Measurements from ENCODE around the gene TAGLN.
"Not testable (repeated sequence)": the region's sequence is repeated elsewhere in the genome, so short reads cannot be mapped to it uniquely, and the experiment has no call there.

GRCh38 chr11:117208710-117209109 lies 9.5 kb downstream of the TAGLN start:
- TF ChIP-seq POLR2A, CTCF (IDR thresholded peaks at IDR 0.05): not testable (repeated sequence)
